ENCODE results near the gene DHX57.

Gene DHX57

GRCh38 chr2:38750011-38750890 is 125.5 kb downstream of the DHX57 start:
- peak; percentile 79 for DNase-seq

- DNase-seq = no peak
These were observed 126.6 kb downstream of the DHX57 start for GRCh38 chr2:38748943-38749804.

- DNase-seq = no peak
These were observed 127.3 kb downstream of the DHX57 start for GRCh38 chr2:38748391-38748790.

GRCh38 chr2:38747819-38748218 is 127.9 kb downstream of the DHX57 start:
- DNase-seq = no peak

Data from activated CD8-positive, alpha-beta memory T cell treated with anti-CD3 and anti-CD28 coated beads, Interleukin-2, amount 50 U/mL, for 48 hours (primary cell).